ENCODE measurements around the gene EPS8L3.
"Not testable (repeated sequence)": the region's sequence is repeated elsewhere in the genome, so short reads cannot be mapped to it uniquely, and the experiment has no call there.

The EPS8L3 gene

DNA sequence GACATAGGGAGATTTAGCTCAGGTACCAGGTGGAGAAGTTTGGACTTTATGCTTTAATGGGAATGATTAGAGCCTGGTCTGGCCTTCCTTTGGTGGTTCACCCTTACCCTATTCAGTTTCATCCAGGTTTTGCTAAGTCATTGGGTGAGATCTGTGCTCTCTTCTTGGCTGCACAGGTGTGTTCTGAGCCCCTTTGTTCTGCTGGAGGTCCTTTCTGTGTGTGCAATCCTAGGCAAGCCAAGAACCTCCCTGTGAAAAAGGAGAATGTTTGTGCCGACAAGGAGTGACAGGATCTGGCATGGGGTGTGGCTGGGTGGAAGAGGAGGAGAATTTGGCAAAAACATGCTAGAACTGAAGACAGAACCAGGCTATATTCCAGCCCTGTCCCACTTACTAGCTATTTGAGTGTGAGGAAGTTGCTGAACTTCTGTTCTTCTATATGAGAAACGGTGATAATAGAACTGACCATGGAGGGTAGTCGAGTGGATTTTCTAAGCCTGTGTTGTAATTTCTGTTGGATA, 47.1 kb downstream of the EPS8L3 start:
- Histone ChIP-seq H3K4me3 (ENCODE audit: low read depth, low read length) (no peak overlapping the region), H3K4me1 (ENCODE audit: control insufficient read depth, insufficient read depth, low read length, unreplicated experiment) (peaks cover 11% of the 10 kb centered on the region), H3K79me2 (ENCODE audit: control insufficient read depth, insufficient read depth, low read length, unreplicated experiment) (no peaks in the 10 kb centered on the region), H2AFZ (ENCODE audit: low read length, unreplicated experiment) (no peak overlapping the region), H3K36me3 (ENCODE audit: insufficient read depth, low read length) (no peaks in the 10 kb centered on the region), H3K27ac (ENCODE audit: low read depth, low read length) (no peak overlapping the region), H3K27me3 (ENCODE audit: insufficient read depth, low read length) (peaks cover 9% of the 10 kb centered on the region; the same call in 1 of the 2 replicates)

DNA sequence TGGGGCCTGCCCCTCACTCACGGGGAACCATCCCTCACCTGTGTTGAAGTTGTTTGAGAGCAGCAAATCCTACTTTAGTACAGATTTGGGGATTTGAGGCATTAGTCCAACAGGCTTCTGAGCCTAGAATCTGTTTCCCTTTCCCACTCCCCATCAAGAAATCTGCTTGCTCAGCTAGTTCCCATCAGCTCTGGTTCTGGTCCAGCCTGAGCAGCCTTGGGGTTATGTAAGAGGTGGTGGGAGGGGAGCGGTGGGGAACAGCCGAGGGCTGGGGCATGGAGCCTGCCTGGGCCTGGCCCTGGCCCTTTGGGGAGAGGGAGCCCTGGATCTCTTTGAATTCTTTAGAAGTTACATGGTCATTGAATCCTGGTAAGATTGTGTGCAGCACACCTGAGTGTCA, 47.6 kb downstream of the EPS8L3 start:
- Histone ChIP-seq H3K4me3 (ENCODE audit: low read depth, low read length) (no peak overlapping the region), H3K27ac (ENCODE audit: low read depth, low read length) (no peak overlapping the region), H2AFZ (ENCODE audit: low read length, unreplicated experiment) (no peak overlapping the region), H3K79me2 (ENCODE audit: control insufficient read depth, insufficient read depth, low read length, unreplicated experiment) (no peaks in the 10 kb centered on the region), H3K36me3 (ENCODE audit: insufficient read depth, low read length) (no peaks in the 10 kb centered on the region), H3K4me1 (ENCODE audit: control insufficient read depth, insufficient read depth, low read length, unreplicated experiment) (peaks cover 11% of the 10 kb centered on the region), H3K27me3 (ENCODE audit: insufficient read depth, low read length) (peaks cover 9% of the 10 kb centered on the region; the same call in 1 of the 2 replicates)

DNA sequence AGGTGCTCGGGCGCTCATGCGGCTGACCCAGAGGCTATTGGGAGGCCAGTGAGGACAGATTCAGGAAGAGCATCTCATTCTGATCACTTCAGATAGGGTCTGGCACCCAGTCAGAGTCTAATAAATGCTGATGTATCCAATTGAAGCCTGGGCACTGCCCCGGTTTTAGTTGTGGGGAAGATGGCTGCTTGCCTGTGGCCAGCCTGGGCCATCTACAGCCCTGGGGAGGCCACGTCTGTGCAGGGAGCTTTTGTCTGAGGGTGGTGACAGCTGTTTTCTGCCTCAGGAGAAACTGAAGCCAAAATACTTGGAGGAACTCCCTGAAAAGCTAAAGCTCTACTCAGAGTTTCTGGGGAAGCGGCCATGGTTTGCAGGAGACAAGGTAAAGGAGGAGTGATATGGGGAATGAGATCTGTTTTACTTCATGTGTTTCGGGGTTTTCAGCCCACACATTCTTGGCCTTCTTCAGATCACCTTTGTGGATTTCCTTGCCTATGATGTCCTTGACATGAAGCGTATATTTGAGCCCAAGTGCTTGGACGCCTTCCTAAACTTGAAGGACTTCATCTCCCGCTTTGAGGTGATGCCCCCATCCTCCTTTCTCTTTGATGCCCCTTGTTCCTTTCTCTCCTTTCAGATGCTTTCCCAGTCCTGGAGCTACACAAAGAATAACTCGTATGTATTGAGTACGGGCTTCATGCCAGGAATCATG, 48.9 kb downstream of the EPS8L3 start:
- H3K4me3 ChIP-seq (ENCODE audit: low read depth, low read length), result no peak overlapping the region
- no peak overlapping the region for H2AFZ ChIP-seq (ENCODE audit: low read length, unreplicated experiment)
- no peaks in the 10 kb centered on the region for H3K79me2 ChIP-seq (ENCODE audit: control insufficient read depth, insufficient read depth, low read length, unreplicated experiment)
- peaks cover 8% of the 10 kb centered on the region for H3K4me1 ChIP-seq (ENCODE audit: control insufficient read depth, insufficient read depth, low read length, unreplicated experiment)
- H3K36me3 ChIP-seq (ENCODE audit: insufficient read depth, low read length), result no peaks in the 10 kb centered on the region
- no peak overlapping the region for H3K27ac ChIP-seq (ENCODE audit: low read depth, low read length)
- peaks cover 9% of the 10 kb centered on the region; the same call in 1 of the 2 replicates for H3K27me3 ChIP-seq (ENCODE audit: insufficient read depth, low read length)

DNA sequence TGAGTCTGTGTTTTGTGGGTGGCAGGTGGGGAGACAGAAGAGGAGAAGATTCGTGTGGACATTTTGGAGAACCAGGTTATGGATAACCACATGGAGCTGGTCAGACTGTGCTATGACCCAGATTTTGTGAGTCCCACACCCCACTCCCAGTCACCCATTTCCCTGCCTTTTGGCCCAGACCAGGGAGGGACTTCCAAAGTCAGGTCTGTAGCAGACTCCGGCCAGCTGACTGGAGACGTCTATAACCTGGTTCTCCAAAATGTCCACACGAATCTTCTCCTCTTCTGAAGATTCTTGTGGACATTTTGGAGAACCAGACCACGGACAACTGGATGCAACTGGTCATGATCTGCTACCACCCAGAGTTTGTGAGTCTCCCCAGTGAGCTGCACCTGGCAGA, 50.1 kb downstream of the EPS8L3 start:
- Histone ChIP-seq H3K79me2 (ENCODE audit: control insufficient read depth, insufficient read depth, low read length, unreplicated experiment) (no peaks in the 10 kb centered on the region), H3K27me3 (ENCODE audit: insufficient read depth, low read length) (peaks cover 9% of the 10 kb centered on the region; the same call in 1 of the 2 replicates), H3K4me3 (ENCODE audit: low read depth, low read length) (no peak overlapping the region), H2AFZ (ENCODE audit: low read length, unreplicated experiment) (no peak overlapping the region), H3K27ac (ENCODE audit: low read depth, low read length) (no peak overlapping the region), H3K36me3 (ENCODE audit: insufficient read depth, low read length) (no peaks in the 10 kb centered on the region), H3K4me1 (ENCODE audit: control insufficient read depth, insufficient read depth, low read length, unreplicated experiment) (no peaks in the 10 kb centered on the region)

DNA sequence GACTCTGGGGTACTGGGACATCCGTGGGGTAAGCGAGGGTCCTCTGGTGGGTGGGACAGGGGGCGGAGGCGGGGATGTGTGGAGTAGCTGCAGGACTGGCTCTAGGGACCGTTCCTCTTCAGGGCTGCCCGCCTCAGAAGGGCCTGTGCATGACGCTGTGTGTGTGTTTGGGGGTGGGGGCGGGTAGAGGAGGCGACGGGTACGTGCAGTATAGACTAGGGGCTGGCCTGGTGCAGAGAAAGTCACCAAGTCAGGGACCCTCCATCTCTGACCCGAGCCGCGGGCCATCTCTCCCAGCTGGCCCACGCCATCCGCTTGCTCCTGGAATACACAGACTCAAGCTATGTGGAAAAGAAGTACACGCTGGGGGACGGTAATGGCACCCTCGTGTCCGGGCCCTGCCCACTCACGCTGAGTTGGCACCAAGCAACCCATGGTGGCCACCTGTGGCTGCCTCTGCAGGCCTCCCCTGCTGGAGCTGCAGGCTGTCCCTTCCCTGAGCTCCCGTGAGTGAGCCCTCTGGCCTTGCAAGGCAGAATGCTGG, 51.3 kb downstream of the EPS8L3 start:
- H3K4me1 ChIP-seq (ENCODE audit: control insufficient read depth, insufficient read depth, low read length, unreplicated experiment), result no peaks in the 10 kb centered on the region
- H2AFZ ChIP-seq (ENCODE audit: low read length, unreplicated experiment), result no peak overlapping the region
- no peak overlapping the region for H3K4me3 ChIP-seq (ENCODE audit: low read depth, low read length)
- peaks cover 9% of the 10 kb centered on the region; the same call in 1 of the 2 replicates for H3K27me3 ChIP-seq (ENCODE audit: insufficient read depth, low read length)
- H3K79me2 ChIP-seq (ENCODE audit: control insufficient read depth, insufficient read depth, low read length, unreplicated experiment), result no peaks in the 10 kb centered on the region
- no peaks in the 10 kb centered on the region for H3K36me3 ChIP-seq (ENCODE audit: insufficient read depth, low read length)
- H3K27ac ChIP-seq (ENCODE audit: low read depth, low read length), result no peak overlapping the region

DNA sequence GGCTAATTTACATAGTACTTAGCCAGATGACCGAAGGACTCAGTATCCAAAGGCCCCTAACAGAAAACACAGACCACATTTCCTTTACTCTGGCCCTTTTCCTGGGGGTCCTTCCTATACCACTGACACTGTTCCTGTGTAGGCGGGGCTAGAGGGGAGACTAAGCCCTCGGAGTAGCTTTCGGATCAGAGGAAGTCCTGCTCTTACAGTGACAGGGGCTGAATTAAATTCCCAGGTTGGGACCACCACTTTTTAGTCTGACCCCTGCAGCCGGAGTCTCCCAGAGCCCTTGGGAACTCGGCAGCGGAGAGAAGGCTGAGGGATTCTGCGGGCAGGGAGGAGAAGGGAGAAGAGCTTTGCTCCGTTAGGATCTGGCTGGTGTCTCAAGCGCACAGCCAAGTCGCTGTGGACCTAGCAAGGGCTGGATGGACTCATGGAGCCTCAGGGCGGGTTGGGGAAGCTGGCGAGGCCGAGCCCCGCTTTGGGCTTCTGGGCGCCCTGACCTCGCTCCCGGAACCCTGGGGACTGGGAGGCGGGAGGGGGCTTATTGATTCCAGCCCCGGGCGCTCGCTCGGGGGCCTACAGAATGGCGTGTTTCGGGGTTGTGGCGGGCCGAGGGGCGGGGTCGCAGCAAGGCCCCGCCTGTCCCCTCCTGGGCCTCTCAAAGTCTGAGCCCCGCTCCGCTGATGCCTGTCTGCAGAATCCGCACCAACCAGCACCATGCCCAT, 52.0 kb downstream of the EPS8L3 start, which contains the start of gene GSTM5:
Gene GSTM5 (plus strand): TSS at position 659 of the 728 bp plus-strand sequence. CDS start 62 bp downstream, at position 721.
- not testable (repeated sequence) for H2AFZ ChIP-seq (ENCODE audit: low read length, unreplicated experiment); H3K4me3 ChIP-seq (ENCODE audit: low read depth, low read length); H3K36me3 ChIP-seq (ENCODE audit: insufficient read depth, low read length); H3K4me1 ChIP-seq (ENCODE audit: control insufficient read depth, insufficient read depth, low read length, unreplicated experiment); H3K27ac ChIP-seq (ENCODE audit: low read depth, low read length); H3K79me2 ChIP-seq (ENCODE audit: control insufficient read depth, insufficient read depth, low read length, unreplicated experiment); H3K27me3 ChIP-seq (ENCODE audit: insufficient read depth, low read length)

DNA sequence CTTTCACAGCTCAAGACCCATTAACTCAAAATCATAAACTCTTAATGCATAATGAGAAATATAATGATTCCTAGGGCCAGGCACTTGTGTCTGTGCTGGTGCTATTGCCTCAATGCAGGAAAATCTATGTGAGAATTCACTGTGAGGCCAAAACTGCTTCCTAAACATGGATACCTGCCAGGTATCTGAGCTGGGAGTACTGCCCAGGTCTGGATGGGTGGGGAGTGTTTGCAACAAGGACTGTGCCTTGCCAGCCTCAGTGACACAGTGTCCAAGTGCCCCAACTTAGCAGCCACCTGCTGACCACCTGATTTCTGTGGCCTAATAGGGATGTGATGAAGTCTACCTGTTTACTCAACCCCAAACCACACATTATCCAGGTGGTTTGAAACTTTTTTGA, 53.9 kb downstream of the EPS8L3 start:
- not testable (repeated sequence) for H3K4me1 ChIP-seq (ENCODE audit: control insufficient read depth, insufficient read depth, low read length, unreplicated experiment); H3K4me3 ChIP-seq (ENCODE audit: low read depth, low read length); H3K79me2 ChIP-seq (ENCODE audit: control insufficient read depth, insufficient read depth, low read length, unreplicated experiment); H3K27ac ChIP-seq (ENCODE audit: low read depth, low read length); H3K36me3 ChIP-seq (ENCODE audit: insufficient read depth, low read length); H3K27me3 ChIP-seq (ENCODE audit: insufficient read depth, low read length); H2AFZ ChIP-seq (ENCODE audit: low read length, unreplicated experiment)

DNA sequence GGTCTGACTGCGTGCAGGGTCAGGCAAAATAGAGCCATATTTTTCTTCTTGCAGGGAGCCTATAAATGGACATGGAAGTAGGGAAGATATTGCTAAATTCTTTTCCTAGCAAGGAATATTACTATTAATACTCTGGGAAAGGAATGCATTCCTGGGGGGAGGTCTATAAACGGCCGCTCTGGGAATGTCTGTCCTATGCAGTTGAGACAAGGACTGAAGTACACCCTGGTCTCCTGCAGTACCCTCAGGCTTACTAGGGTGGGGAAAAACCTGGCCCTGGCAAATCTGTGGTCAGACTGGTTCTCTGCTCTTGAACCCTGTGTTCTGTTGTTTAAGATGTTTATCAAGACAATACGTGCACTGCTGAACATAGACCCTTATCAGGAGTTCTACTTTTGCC, 54.8 kb downstream of the EPS8L3 start:
- not testable (repeated sequence) for H3K4me3 ChIP-seq (ENCODE audit: low read depth, low read length); H3K27me3 ChIP-seq (ENCODE audit: insufficient read depth, low read length); H2AFZ ChIP-seq (ENCODE audit: low read length, unreplicated experiment); H3K36me3 ChIP-seq (ENCODE audit: insufficient read depth, low read length); H3K27ac ChIP-seq (ENCODE audit: low read depth, low read length); H3K4me1 ChIP-seq (ENCODE audit: control insufficient read depth, insufficient read depth, low read length, unreplicated experiment); H3K79me2 ChIP-seq (ENCODE audit: control insufficient read depth, insufficient read depth, low read length, unreplicated experiment)

DNA sequence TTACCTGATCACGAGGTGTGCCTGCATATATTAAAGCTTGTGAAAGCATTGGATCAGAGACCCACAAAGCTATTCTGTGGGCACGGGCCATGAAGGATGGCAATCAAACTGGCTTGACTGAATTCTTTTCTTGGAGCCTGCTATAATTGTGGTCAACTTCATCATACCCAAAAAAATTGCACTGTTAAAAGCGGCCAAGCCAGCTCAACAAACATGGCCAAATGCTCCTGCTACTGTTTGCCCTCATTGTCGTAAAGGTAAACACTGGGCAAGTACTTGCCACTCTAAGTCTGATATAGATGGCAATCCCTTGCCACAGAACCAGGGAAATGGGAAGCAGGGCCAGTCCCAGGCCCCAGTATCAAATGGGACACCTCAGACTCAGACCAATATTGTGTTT, 58.3 kb downstream of the EPS8L3 start:
- no peak overlapping the region for H2AFZ ChIP-seq (ENCODE audit: low read length, unreplicated experiment)
- no peaks in the 10 kb centered on the region for H3K27me3 ChIP-seq (ENCODE audit: insufficient read depth, low read length)
- H3K79me2 ChIP-seq (ENCODE audit: control insufficient read depth, insufficient read depth, low read length, unreplicated experiment), result no peaks in the 10 kb centered on the region
- no peaks in the 10 kb centered on the region for H3K36me3 ChIP-seq (ENCODE audit: insufficient read depth, low read length)
- no peaks in the 10 kb centered on the region for H3K4me1 ChIP-seq (ENCODE audit: control insufficient read depth, insufficient read depth, low read length, unreplicated experiment)
- no peak overlapping the region for H3K27ac ChIP-seq (ENCODE audit: low read depth, low read length)
- H3K4me3 ChIP-seq (ENCODE audit: low read depth, low read length), result no peak overlapping the region

DNA sequence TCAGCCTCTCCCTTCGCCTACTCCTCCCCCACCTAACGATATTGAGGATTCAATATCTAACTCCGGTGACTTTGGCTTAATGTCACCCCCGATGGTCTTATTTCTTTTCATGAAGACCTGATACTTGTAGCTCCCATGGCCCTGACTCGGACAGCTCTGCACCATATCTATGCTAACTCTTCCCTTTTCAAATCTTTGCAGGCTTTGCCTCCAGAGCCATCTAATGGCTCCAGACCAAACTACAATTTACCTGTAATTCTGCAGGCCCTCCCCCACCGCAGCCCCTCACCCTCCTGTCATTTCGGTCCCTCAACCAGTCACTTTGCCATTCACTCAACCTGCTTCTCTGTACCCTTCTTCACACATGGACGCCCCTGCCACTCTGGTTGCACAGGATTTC, 59.5 kb downstream of the EPS8L3 start:
- Histone ChIP-seq H3K4me1 (ENCODE audit: control insufficient read depth, insufficient read depth, low read length, unreplicated experiment) (no peaks in the 10 kb centered on the region), H3K79me2 (ENCODE audit: control insufficient read depth, insufficient read depth, low read length, unreplicated experiment) (no peaks in the 10 kb centered on the region), H3K36me3 (ENCODE audit: insufficient read depth, low read length) (no peaks in the 10 kb centered on the region), H3K27ac (ENCODE audit: low read depth, low read length) (no peak overlapping the region), H2AFZ (ENCODE audit: low read length, unreplicated experiment) (no peak overlapping the region), H3K4me3 (ENCODE audit: low read depth, low read length) (no peak overlapping the region), H3K27me3 (ENCODE audit: insufficient read depth, low read length) (no peaks in the 10 kb centered on the region)
